Stimulated activated CD8-positive, alpha-beta memory T cell treated with anti-CD3 and anti-CD28 coated beads, Interleukin-2, amount 100 ng/mL, for 48 hours (primary cell): ENCODE results near the gene RBM12.

Experiments
- DNase-seq, 2 donors: peaks; one replicate each; pipeline ENCODE4 v3.0.0-alpha.2; 2020; ENCODE audit warnings: low read depth in 2 of 2

Gene RBM12

DNA sequence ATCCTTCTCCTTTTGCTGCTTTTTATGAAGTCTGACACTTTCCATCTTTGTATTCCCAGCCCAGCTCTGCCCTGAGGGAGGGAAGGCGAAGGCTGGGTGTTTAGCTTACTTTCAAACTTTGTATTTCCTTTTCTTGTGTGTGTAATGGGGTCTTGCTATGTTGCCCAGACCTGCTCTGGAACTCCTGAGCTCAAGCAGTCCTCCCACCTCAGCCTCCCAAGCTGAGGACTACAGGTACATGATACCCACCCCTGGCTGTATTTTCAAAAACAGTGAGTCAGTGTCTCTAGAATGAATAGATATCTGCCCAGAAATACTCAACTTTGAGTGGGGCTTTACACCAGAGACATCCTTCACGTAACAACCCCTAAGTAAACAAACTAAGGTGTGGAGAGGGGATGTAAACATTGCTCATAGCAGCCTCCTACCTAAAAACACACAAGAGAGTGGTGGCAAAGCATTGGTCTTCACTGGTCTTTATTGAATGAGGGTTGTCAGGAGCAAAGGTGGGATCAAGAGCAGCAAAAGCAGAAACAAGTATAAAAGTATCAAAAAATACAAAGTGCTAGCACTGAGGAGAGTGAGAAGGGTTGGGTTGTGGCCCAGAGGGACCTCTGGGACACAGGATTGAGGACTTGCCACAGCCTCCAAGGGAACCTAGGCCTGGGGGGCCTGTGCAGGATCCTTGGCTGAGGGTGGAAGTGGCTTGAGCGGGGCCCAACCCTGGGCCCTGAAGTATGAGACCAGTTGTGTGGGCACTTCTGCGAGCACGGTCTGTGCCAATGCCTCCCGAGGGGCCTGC lies 38.9 kb downstream of the RBM12 start:
- DNase-seq: no peak

DNA sequence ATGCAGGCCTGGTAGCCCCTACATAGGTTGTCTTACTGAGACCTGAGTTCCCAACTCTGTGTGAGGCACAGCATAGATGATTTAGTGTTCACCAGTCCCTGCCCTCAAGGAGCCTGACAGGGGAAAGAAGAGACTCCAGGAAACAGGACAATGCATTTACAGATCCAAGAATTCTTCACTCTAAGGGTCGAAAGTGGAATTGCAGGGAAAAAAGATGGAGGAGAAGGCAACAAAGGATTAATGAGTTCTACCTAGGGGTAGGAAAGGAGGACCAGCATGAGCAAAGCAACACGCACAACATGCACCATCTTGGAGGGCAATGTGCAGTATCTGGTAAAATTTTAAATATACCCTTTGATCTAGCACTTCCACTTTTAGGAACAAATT lies 43.1 kb downstream of the RBM12 start:
- no peak for DNase-seq

GRCh38 chr20:35620818-35621559 lies 43.7 kb downstream of the RBM12 start:
- no peak for DNase-seq

- peak; percentile 66 to 77 for DNase-seq
These were observed 45.3 kb downstream of the RBM12 start for GRCh38 chr20:35619196-35620095.

DNA sequence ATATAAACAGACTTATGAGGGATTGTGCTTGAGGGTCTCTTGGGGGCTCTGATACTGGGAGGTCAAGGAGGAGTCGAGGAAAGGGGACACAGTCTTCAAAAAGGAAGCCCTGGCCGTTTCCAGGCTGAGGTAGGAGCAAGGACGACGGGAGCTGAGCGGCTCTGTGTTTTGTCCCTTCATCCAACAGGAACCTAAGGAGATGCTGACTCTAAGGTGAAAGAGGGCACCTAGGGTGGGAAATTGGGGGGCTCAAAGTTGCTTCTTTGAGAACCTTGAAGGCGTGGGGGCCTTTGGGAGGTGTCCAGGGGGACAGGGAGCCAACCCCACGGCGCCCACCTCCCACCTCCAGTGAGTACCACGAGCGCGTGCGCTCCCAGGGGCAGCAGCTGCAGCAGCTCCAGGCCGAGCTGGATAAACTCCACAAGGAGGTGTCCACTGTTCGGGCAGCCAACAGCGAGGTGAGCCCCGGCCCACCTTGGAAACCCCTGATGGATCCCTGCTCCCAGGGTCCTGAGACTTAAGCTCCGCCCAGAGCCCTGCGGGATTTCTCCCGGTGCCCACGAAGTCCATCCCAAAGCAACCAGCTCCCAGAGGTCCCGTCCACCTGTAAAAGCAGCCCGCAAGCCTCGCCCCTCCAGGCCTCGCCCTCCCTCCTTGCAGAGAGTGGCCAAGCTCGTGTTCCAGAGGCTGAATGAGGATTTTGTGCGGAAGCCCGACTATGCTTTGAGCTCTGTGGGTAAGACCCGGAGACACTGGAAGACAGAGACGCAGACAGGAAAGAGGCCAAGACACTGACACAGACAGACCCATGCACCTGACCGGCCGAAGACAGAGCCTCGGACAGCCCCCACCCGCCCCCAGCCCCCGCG lies 46.2 kb downstream of the RBM12 start:
- DNase-seq: no peak

DNA sequence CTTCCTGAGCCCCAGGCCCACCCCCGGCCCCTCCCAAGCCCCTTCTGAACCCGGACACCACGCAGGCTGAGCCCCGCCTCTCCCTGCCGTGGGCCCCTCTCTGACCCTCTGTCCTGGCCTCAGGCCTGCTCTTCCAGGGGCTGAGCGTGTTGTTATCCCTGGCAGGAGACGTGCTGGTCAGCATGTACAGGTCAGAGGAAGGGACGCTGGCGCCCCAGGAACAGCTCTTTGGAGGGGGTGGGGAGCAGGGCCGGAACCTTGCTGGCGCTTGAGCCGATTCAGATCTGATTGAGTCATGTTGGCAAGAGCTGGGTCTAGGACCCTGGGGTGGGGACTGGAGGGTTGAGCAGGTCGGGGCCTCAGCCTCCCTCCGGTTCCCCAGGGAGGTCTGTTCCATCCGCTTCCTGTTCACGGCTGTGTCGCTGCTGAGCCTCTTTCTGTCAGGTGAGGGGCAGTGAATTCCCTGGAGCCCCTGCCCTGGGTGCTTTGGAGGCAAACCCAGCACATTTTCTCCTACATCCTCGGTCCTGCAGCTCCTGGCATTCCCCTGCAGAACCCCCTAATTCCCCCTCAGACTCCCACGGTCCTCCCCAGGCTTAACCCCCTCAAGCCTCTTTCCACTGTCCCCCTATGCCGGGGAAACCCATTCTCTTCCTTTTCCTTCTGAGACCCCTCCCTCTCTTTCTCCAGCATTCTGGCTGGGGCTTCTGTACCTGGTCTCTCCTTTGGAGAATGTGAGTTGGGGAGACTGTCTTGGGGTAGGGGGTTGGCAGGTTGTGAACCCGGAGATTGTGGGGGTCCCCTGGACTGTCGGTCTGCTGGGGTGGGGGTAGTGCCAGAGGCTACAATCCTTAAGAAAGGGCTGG lies 47.1 kb downstream of the RBM12 start:
- peak in 1 of 2 donors; percentile 46 for DNase-seq

- peak; percentile 55 to 65 for DNase-seq
These were observed 48.0 kb downstream of the RBM12 start for GRCh38 chr20:35616465-35617396.

DNA sequence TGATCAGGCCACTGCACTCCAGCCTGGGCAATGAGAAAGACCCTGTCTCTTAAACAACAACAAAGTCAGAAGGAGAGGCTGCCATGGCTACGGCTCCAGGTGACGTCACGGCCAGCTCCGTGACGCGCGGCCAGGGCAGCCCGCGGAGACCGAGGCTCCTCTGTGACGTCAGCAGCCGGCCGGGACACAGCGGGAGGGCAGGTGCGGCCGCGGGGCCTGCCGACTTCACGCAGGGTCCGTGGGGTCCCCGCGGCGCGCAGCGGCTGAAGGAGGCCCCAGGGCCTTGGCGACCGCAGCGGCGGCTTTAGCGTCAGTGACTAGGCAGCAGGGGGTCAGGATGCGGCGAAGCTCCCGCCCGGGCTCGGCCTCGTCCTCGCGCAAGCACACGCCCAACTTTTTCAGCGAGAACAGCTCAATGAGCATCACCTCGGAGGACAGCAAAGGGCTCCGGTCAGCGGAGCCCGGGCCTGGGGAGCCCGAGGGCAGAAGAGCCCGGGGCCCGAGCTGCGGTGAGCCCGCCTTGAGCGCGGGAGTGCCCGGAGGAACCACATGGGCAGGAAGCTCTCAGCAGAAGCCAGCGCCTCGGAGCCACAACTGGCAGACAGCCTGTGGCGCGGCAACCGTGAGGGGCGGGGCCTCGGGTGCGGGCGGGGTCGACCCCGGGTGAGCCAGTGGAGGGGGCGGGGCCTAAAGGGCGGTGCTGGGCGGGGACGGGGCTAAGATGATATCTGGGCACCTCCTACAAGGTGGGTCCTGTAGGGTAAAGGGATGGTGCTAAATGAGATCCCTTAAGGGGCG lies 48.8 kb downstream of the RBM12 start, which contains the start of gene SPAG4:
SPAG4 (plus strand) TSS at position 163 of the 798 bp plus-strand sequence; CDS start at position 338, 175 bp downstream.
- DNase-seq: peak; percentile 100

DNA sequence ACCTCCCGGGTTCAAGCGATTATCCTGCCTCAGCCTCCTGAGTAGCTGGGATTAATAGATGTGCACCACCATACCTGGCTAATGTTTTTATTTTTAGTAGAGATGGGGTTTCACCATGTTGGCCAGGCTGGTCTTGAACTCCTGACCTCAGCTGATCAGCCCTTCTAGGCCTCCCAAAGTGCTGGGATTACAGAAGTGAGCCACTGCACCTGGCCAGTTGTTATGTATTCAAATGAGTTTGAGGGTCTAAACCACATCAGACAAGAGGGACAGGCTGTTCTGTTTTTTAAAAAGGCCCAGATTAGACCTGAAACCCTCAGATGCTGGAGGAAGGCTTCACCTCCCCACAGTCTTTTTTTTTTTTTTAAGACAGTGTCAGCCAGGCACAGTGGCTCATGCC lies 53.2 kb downstream of the RBM12 start:
- DNase-seq: no peak

- no peak for DNase-seq
These were observed 53.8 kb downstream of the RBM12 start for GRCh38 chr20:35610833-35611427.

DNA sequence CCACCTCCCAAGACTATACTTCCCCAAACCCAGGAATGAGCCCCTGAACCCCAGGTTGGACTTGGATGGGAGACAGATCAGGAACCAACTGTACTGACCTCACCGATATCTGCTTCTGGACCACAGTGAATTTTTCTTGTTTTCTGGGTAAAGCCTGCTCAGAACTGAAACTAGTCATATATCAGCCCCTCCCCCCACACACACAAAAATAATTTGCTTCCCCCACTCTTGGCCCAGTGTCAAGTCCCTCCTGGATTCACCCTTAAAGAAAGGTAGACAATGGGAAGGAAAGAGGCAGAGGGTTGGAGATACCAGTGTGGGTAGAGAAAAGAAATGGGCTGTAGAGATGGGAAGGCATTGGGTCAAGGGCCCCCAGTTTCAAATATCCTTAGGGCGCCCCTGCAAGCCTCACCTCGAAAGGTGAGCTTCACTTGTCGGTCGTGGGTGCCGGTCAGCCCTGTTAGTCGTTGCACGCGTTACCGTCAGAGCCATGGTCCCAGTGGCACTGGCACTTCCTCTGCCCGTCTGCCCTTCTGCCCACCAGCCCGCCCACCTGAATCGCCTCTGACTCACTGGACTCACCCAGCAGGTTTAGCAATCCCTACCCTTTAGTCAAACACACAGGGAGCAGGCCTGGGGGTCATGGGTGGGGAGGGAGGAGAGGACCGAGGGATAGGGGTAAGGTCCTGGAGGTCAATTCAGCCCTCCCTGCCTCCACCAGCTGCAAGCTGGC lies 57.5 kb downstream of the RBM12 start:
- DNase-seq: no peak

DNA sequence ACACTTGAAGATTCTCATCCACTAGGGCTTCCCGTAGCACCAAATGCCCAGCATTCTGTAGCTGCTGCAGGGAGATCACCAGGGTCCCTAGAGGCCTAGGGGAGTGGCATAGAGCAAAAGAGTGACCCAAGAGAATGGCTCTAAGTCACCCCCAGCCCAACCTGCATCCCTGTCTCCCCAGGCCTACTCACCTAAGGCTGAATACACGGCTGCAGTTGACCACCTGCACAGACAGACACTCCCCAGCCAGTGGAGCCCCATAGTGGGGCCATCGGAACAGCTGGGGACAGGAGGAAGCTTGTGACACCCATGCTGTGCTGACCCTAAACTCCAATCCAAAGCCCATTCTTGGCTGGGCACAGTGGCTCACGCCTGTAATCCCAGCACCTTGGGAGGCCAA lies 58.6 kb downstream of the RBM12 start:
- no peak for DNase-seq

GRCh38 chr20:35604449-35604747 lies 60.3 kb downstream of the RBM12 start:
- no peak for DNase-seq

- no peak for DNase-seq
These were observed 60.8 kb downstream of the RBM12 start for GRCh38 chr20:35603695-35604448.

DNA sequence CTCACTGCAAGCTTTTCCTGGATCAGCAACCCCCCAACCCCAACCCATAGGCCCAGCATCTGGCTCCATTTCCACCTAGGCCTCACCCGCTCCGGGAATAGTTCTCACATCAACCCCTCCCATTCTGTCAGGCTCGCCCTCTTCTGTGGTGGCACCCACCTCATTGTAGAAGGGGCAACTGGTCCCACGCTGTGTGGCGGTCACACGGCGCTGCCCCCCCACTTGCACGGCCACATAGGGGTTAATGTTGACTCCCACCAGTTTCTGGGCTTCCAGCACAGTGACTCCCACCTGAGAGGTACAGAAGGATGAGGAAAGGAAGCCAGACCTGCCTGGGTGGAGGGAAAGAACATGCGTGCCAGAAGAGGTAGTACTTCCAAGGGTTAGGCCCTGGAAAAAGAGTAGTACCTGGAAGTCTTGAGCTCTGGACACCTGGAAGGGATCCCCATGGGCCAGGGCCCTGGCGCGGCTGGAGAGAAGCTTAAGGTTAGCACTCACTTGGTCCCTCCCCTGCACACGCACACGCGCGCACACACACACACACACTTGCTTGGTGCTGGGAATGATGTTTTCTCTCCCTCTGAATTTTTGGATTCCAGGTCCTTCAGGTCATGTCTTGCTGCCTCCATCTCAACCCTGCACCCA lies 61.7 kb downstream of the RBM12 start:
- DNase-seq: no peak

GRCh38 chr20:35601990-35602389 lies 62.7 kb downstream of the RBM12 start:
- no peak for DNase-seq
